HG02981 (cell line): ENCODE results near the gene C2.

ENCODE experiments used
- ATAC-seq: cut with Tn5 transposase; IDR thresholded peaks from one replicate; pipeline ENCODE4 v1.9.1; 2021; ENCODE audit warnings: mild to moderate bottlenecking, moderate library complexity; ENCODE audit not compliant: unreplicated experiment

C2 gene

GRCh38 chr6:31927242-31927862, at the start of gene C2:
C2 (plus strand) TSS chr6:31927717; CDS start chr6:31927753, 36 bp downstream.
- no peak for ATAC-seq

GRCh38 chr6:31878222-31878621, 49.3 kb upstream of the C2 start:
- ATAC-seq: no peak

- ATAC-seq: no peak
Observed at GRCh38 chr6:31878726-31879125, 48.8 kb upstream of the C2 start, which contains the start of gene SLC44A4. SLC44A4 (minus strand) TSS chr6:31878997; CDS start chr6:31878980, 17 bp downstream.

- no peak for ATAC-seq
Observed at GRCh38 chr6:31879143-31879542, 48.4 kb upstream of the C2 start.

GRCh38 chr6:31879901-31880300, 47.6 kb upstream of the C2 start:
- ATAC-seq: no peak

GRCh38 chr6:31880616-31881015, 46.9 kb upstream of the C2 start:
- ATAC-seq: no peak

GRCh38 chr6:31881136-31881859, 46.2 kb upstream of the C2 start:
- ATAC-seq: no peak

- no peak for ATAC-seq
Observed at GRCh38 chr6:31882344-31882743, 45.2 kb upstream of the C2 start.

- ATAC-seq: no peak
Observed at GRCh38 chr6:31883676-31884075, 43.8 kb upstream of the C2 start.

GRCh38 chr6:31884528-31885035, 42.9 kb upstream of the C2 start:
- ATAC-seq: no peak

- ATAC-seq: no peak
Observed at GRCh38 chr6:31886541-31886991, 41.0 kb upstream of the C2 start.

GRCh38 chr6:31887173-31888007, 40.1 kb upstream of the C2 start:
- no peak for ATAC-seq

GRCh38 chr6:31888276-31889258, 39.0 kb upstream of the C2 start:
- ATAC-seq: no peak

GRCh38 chr6:31889331-31889972, 38.1 kb upstream of the C2 start:
- ATAC-seq: no peak

- ATAC-seq: no peak
Observed at GRCh38 chr6:31892821-31893220, 34.7 kb upstream of the C2 start.

GRCh38 chr6:31896493-31896855, 31.0 kb upstream of the C2 start:
- no peak for ATAC-seq

GRCh38 chr6:31896856-31897611, 30.5 kb upstream of the C2 start:
- peak; percentile 2 for ATAC-seq

- peak; percentile 47 for ATAC-seq
Observed at GRCh38 chr6:31897612-31898382, 29.7 kb upstream of the C2 start, which contains the start of gene EHMT2. EHMT2 (minus strand) TSS chr6:31897698; CDS start chr6:31897677, 21 bp downstream.
